ENCODE data around the gene TDP2.
"Not testable (repeated sequence)": the region's sequence is repeated elsewhere in the genome, so short reads cannot be mapped to it uniquely, and the experiment has no call there.

Gene TDP2

DNA sequence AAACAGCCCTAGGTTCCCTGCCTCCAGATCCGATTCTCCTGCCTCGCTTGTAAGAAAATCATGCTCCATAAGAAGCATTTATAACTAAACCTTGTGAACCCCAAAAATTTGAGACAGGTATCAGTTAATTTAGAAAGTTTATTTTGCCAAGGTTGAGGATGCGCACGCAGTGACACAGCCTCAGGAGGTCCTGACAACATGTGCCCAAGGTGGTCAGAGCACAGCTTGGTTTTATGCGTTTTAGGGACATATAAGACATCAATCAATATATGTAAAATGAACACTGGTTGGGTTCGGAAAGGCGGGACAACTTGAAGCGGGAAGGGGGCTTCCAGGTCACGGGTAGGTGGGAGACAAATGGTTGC lies 2.3 kb upstream of the TDP2 start:
- no peak for TF ChIP-seq RARB (CRISPR knock-in tag; IDR thresholded peaks at IDR 0.05)
- TF ChIP-seq OSR1 (CRISPR knock-in tag; IDR thresholded peaks at IDR 0.05), result no peak
- no peak for TF ChIP-seq CREB5 (CRISPR knock-in tag; IDR thresholded peaks at IDR 0.05; ENCODE audit: low read depth)
- ATAC-seq, result no peak

- not testable (repeated sequence) for ATAC-seq
These were observed 1.6 kb upstream of the TDP2 start for GRCh38 chr6:24668066-24668996.

GRCh38 chr6:24667378-24667803 lies 692 bp upstream of the TDP2 start:
- TF ChIP-seq ESRRG (CRISPR knock-in tag; IDR thresholded peaks at IDR 0.05) (no peak), GLIS3 (CRISPR knock-in tag; IDR thresholded peaks at IDR 0.05) (no peak), RARB (CRISPR knock-in tag; IDR thresholded peaks at IDR 0.05) (no peak), ZNF565 (CRISPR knock-in tag; conservative IDR thresholded peaks at IDR 0.05; ENCODE audit: low read depth) (no peak), ZNF70 (CRISPR knock-in tag; IDR thresholded peaks at IDR 0.05) (no peak), ISL1 (CRISPR knock-in tag; IDR thresholded peaks at IDR 0.05) (no peak), OSR1 (CRISPR knock-in tag; IDR thresholded peaks at IDR 0.05) (no peak), ZNF8 (CRISPR knock-in tag; IDR thresholded peaks at IDR 0.05) (no peak)
- TF ChIP-seq, protein P1, sequence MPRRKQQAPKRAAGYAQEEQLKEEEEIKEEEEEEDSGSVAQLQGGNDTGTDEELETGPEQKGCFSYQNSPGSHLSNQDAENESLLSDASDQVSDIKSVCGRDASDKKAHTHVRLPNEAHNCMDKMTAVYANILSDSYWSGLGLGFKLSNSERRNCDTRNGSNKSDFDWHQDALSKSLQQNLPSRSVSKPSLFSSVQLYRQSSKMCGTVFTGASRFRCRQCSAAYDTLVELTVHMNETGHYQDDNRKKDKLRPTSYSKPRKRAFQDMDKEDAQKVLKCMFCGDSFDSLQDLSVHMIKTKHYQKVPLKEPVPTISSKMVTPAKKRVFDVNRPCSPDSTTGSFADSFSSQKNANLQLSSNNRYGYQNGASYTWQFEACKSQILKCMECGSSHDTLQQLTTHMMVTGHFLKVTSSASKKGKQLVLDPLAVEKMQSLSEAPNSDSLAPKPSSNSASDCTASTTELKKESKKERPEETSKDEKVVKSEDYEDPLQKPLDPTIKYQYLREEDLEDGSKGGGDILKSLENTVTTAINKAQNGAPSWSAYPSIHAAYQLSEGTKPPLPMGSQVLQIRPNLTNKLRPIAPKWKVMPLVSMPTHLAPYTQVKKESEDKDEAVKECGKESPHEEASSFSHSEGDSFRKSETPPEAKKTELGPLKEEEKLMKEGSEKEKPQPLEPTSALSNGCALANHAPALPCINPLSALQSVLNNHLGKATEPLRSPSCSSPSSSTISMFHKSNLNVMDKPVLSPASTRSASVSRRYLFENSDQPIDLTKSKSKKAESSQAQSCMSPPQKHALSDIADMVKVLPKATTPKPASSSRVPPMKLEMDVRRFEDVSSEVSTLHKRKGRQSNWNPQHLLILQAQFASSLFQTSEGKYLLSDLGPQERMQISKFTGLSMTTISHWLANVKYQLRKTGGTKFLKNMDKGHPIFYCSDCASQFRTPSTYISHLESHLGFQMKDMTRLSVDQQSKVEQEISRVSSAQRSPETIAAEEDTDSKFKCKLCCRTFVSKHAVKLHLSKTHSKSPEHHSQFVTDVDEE (CRISPR knock-in tag; IDR thresholded peaks at IDR 0.05), result no peak
- peak; percentile 7 for ATAC-seq

- peak; percentile 75 for ATAC-seq
- TF ChIP-seq CREB5 (CRISPR knock-in tag; IDR thresholded peaks at IDR 0.05; ENCODE audit: low read depth) (no peak), ARNTL (CRISPR knock-in tag; IDR thresholded peaks at IDR 0.05; ENCODE audit: borderline replicate concordance, low read depth) (no peak), ESRRG (CRISPR knock-in tag; IDR thresholded peaks at IDR 0.05) (no peak), BACH2 (CRISPR knock-in tag; IDR thresholded peaks at IDR 0.05; ENCODE audit: borderline replicate concordance) (no peak), ZNF565 (CRISPR knock-in tag; conservative IDR thresholded peaks at IDR 0.05; ENCODE audit: low read depth) (no peak), ZFP3 (CRISPR knock-in tag; IDR thresholded peaks at IDR 0.05) (no peak), CSDC2 (CRISPR knock-in tag; IDR thresholded peaks at IDR 0.05) (no peak), ISL1 (CRISPR knock-in tag; IDR thresholded peaks at IDR 0.05) (no peak), POU6F1 (CRISPR knock-in tag; IDR thresholded peaks at IDR 0.05; ENCODE audit: borderline replicate concordance, low read depth) (no peak)
- TF ChIP-seq, protein P2, sequence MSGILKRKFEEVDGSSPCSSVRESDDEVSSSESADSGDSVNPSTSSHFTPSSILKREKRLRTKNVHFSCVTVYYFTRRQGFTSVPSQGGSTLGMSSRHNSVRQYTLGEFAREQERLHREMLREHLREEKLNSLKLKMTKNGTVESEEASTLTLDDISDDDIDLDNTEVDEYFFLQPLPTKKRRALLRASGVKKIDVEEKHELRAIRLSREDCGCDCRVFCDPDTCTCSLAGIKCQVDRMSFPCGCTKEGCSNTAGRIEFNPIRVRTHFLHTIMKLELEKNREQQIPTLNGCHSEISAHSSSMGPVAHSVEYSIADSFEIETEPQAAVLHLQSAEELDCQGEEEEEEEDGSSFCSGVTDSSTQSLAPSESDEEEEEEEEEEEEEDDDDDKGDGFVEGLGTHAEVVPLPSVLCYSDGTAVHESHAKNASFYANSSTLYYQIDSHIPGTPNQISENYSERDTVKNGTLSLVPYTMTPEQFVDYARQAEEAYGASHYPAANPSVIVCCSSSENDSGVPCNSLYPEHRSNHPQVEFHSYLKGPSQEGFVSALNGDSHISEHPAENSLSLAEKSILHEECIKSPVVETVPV (CRISPR knock-in tag; IDR thresholded peaks at IDR 0.05), result no peak
These were observed 530 bp downstream of the TDP2 start for GRCh38 chr6:24666097-24666640.
